Measurements from ENCODE around the gene HSDL2.
"Not testable (repeated sequence)": the region's sequence is repeated elsewhere in the genome, so short reads cannot be mapped to it uniquely, and the experiment has no call there.

Gene HSDL2

GRCh38 chr9:112403614-112404201 lies 23.8 kb downstream of the HSDL2 start:
- no peak for DNase-seq

- DNase-seq: no peak
These were observed 24.6 kb downstream of the HSDL2 start for GRCh38 chr9:112404508-112404932.

DNA sequence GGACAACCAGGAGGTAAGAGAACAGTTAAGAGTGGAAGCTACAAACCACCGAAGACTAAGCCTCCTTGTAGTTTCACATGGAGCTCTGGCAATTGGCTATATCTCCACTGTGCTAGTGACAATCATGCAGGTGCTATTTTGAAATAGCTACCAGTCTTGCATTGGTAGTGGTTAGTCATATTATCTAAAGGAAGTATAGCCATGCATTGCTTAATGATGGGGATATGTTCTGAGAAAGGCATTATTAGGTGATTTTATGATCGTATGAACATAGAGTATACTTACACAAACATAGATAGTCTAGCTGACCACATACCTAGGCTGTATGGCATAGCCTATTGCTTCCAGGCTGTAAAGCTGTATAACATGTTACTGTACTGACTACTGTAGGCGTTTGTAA lies 28.4 kb downstream of the HSDL2 start:
- no peak for DNase-seq

GRCh38 chr9:112408819-112409218 lies 28.9 kb downstream of the HSDL2 start:
- no peak for DNase-seq

DNA sequence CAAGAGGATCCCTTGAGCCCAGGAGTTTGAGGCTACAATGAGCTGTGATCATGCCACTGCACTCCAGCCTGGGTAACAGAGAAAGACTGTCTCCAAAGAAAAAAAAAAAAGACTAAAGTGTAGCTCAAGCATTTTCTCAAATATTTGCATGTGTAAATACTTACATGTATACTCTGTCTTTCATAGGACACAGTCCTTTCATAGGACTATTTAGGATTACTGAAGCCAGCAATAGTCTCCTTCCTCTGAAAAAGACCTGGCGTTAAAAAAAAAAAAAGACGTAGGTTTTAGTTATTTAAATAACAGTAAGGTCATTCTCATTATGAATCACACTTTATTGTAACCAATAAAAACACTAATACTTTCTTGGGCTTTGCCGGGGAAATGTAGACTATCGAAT lies 29.9 kb downstream of the HSDL2 start:
- DNase-seq: no peak

GRCh38 chr9:112411626-112412027 lies 31.7 kb downstream of the HSDL2 start:
- no peak for DNase-seq

GRCh38 chr9:112413728-112414127 lies 33.8 kb downstream of the HSDL2 start:
- not testable (repeated sequence) for DNase-seq

DNA sequence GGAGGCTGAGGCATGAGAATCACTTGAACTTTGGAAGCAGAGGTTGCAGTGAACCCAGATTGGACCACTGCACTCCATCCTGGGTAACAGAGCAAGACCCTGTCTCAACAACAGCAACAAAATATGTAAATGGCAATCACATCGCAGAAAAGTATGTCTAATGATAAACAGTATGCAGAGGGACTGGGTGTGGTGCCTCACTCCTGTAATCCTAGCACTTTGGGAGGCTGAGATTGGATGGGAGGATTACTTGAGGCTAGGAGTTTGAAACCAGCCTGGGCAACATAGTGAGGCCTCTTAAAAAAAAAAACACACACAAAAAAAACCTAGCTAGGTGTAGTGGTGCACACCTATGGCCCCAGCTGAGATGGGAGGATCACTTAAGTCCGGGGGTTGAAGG lies 40.3 kb downstream of the HSDL2 start:
- DNase-seq: no peak

GRCh38 chr9:112421771-112422222 lies 41.9 kb downstream of the HSDL2 start:
- no peak for DNase-seq

DNA sequence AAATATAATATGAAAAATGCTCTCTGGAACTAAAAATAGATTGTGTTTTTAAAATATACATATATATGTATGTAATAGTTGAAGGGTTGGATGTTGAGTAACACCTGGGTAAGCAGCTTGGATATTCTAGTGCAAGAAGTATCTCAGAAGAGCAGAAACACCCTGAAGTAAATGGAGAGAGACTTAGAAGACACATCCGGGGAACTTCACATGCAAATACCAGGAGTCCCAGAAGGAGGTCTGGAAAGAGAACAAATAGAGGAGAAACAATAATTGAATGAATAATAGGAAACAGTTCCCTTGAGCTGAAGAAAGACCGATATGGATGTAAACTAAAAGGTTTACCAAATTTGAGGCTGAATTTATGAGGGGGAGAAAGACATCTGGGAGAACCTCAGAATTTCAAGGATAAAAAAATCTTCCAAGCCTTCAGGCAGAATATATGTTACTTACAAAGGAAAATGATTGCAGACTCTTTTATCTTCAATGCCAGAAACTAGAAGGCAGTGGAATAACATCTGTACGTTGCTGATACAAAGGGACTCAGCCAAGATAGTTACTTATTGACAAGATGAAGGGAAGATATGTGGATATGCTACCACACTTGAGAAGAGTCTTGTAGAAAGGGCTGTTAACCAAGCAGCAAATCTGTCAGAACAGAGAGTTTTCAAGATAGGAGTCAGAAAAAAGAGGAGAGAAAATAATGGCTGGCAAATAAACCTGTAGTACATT lies 42.7 kb downstream of the HSDL2 start:
- DNase-seq: no peak

DNA sequence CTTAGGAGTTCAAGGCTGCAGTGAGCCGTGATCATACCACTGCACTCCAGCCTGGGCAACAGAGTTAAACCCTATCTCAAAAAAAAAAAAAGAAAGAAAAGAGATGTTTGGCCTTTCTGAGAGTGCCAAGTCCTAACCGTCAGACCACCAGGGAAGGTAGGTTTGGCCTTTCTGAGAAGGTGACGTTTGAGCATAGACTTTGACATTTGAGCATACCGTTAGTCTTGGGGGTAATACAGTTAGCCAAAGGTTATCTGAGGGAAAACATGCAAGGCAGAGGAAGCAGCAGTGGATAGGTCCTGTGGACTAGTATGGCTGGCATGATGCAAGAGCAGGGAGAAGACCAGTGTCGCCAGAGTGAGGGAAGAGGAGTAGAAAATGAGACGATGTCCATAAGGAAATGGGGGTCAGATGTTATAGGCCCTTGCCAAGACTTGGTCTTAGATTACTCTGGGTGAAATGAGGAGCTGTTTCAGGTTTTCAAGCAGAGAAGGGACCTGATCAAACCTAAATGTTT lies 50.2 kb downstream of the HSDL2 start:
- no peak for DNase-seq

- DNase-seq: no peak
These were observed 53.8 kb downstream of the HSDL2 start for GRCh38 chr9:112433499-112434392.

DNA sequence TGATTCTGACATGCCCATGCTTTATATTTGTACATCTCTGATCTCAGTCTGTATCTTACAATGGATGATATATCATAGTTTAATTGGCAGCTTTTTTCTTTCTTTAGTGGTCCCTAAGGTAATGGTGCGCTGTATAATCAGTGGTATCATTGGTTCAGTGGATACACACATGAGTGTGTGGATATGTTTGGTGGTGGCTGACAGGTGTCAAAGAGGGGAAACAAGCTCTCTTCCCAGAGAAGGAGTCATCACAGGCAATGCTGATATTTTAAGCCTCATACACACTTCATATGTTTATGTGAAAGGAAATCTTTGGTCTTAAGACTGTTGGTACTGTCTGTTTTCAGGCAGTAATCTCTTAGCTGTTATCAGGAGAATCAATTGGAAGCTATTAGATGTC lies 54.6 kb downstream of the HSDL2 start:
- no peak for DNase-seq

DNA sequence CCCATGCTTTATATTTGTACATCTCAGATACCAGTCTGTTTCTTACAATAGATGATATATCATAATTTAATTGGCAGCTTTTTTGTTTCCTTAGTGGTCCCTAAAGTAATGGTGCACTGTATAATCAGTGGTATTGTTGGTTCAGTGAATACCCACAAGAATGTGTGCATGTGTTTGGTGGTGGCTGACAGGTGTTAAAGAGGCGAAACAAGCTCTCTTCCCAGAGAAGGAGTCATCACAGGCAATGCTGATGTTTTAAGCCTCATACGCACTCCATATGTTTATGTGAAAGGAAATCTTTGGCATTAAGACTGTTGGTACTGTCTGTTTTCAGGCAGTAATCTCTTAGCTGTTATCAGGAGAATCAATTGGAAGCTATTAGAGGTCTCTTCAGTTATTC lies 57.5 kb downstream of the HSDL2 start:
- DNase-seq: no peak

DNA sequence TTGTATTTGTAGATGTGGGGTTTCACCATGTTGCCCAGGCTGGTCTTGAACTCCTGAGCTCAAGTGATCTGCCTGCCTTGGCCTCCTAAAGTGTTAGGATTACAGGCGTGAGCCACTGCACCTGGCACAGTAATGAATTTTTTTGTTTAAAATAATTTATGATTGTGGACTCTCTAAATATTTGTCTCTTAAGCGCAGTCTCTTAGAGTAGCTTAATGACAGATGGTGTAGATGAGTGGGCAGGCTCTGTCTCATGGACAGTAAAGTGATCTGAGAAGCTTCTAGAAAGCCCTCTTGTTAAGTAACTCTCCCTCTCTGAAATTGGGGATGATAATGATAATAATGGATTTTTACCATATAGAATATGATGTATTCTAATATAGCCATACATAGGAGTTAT lies 59.3 kb downstream of the HSDL2 start:
- DNase-seq: no peak

DNA sequence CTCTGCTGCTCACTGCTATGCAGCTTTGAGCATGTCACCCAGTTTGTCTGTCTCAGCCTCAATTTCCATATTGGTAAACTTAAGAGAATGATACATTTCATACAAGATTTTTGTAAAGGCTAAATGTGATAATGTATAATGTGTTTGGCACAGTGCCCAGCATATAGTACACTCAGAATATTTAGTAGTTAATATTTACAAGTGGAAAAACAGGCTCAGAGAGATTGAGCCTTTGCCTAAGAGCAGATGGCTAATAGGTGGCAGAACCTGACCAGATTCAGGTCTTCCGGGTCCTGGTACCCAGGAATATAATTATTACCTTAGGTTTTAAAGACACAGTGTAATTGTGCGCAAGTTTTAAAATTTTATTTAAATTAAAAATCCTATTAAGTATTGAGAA lies 59.9 kb downstream of the HSDL2 start:
- no peak for DNase-seq

DNA sequence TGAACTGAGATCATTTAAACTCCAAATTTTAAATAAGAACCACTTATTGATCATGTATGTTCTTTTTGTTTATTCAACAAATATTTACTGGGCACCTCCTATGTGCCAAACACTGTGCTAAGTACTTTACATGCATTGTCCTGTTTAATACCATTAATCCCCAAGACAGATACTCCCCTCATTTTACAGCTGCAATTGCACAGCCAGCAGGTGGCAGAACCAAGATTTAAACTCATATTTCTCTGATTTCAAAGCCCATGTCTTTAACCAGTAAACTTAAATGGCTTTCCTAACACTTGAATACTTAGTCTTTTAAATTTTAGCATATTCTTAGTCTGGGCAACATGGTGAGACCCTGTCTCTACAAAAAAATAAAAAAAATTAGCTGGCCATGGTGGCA lies 63.3 kb downstream of the HSDL2 start:
- no peak for DNase-seq

- DNase-seq: no peak
These were observed 63.7 kb downstream of the HSDL2 start for GRCh38 chr9:112443636-112444035.

DNA sequence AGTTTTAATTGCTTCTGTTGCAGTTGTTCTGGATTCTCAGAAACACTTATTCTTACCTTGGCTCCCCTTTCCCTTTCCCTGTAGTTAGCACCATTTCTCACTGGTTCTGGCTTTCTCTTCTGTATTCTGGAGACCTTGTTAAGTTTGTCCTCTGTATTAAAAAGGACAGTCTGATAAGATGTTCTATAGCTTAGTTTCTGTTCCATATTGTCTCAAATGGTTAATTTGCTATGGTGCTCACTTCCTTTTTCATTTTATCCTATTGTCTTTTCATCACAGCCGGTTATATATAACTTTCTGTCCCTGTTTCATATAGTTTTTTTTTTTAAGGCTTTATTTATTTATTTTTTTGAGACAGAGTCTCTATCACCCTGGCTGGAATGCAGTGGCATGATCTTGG lies 65.3 kb downstream of the HSDL2 start:
- no peak for DNase-seq

DNA sequence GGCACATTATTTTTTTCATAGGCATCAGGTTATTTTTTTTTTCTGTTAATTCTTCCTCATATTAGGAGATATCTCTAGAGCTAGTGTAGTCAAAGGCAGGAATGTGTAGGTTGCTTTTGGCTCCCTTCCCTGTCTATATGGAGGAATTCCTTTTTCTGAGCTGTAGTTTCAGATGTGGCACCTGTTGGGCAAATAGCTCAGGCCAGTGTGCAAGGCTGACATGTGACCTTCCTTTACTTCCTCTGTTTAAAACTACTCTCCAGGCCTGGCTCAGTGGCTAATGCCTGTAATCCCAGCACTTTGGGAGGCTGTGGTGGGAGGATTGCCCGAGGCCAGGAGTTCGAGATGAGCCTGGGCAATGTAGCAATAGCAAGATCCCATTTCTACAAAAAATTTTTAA lies 66.2 kb downstream of the HSDL2 start:
- DNase-seq: no peak

GRCh38 chr9:112446526-112446925 lies 66.6 kb downstream of the HSDL2 start:
- no peak for DNase-seq

DNA sequence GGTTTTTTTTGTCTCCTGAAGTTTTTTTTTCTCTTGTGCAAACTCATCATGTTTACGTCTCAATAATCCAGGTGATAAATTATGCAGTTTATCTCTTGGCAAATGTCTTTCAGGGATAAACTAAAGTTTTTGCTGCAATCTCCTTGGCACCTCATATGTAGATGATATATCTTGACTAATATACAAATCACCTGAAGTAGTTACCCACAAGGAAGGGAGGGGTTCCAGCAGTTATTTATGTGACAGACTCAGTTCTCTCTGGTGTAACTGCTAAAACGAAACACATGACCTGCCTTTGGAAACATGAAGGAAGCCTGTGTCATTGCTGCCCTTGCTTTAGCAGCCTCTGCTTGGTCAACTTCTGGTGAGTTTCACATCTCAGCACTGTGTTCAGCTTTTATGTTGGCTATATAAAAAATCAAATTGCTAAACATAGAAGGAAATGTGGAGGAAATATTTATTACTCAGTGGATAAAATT lies 67.4 kb downstream of the HSDL2 start:
- no peak for DNase-seq

DNA sequence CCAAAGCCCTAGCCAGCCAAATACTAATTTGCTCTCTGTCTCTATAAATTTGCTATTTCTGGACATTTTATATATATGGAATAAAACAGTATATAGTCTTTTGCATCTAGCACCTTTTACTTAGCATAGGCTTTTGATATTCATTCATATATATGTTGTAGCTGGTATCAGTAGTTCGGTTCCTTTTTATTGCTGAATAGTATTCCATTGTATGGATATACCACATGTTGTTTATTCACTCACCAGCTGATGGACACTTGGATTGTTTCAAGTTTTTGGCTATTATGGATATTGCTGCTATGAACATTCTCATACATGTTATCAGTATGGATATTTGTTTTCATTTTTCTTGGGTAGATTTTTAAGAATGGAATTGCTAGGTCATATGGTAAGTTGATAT lies 82.9 kb downstream of the HSDL2 start:
- no peak for DNase-seq
